Measurements from ENCODE around the gene PTPN7. TPM values are rescaled to one million over a fixed set of nuclear protein-coding genes. Genes with fewer than 3 reads are reported as not detected.
"Not testable (repeated sequence)": the region's sequence is repeated elsewhere in the genome, so short reads cannot be mapped to it uniquely, and the experiment has no call there.

PTPN7 gene
- total RNA-seq, 4 donors from 2014 or later: 0.79 to 8.5 (median 1.8) TPM; not detected in 1

DNA sequence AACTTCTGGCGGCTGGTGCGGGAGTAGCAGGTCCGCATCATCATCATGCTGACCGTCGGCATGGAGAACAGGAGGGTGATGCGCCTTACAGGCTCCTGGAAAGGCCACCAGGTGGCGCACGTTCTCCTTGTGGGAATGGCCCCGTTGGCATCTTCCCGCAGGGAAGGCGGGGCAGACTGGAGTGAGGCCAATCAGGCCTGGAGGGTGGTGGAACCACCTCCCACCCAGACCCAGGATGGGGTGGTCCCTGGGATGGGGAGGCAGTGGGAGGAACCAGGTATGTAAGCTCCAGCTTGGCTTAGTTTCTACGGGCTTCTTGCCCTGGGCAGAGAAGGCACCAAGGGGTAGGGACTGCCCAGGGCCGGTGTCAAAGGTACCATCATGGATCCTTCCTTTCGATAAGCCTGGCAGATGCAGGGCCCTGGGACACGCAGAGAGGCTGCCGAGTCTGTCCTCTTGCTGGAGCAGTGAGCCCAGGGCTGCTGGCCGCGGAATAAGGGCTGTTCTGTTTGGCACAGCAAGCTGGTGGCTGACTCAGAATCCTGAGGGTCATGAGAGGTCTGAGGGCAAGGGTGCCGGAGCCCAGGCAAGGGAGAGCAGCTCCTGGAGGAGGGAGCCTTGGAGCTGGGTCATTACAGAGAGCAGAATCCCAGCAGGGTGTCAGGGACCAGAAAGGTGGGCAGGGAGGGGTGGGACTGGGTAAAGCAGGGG is 24.5 kb upstream of the PTPN7 start:
- DNase-seq: peak; percentile 57 to 62
- H3K27me3 ChIP-seq: no peaks in the 10 kb centered on the region
- H3K36me3 ChIP-seq: no peaks in the 10 kb centered on the region
- H3K27ac ChIP-seq: no peak overlapping the region
- no peak overlapping the region for H3K4me3 ChIP-seq
- H3K4me1 ChIP-seq: no peaks in the 10 kb centered on the region
- intact Hi-C loops (cut with DNase I; ENCODE audit: low total_unique reads): loop anchor here (5.0 kb wide), 1 partner anchor 532 kb away; no protein-coding TSS in a partner anchor
- TF ChIP-seq POLR2A (IDR thresholded peaks at IDR 0.05): no peak
- TF ChIP-seq, protein P1, sequence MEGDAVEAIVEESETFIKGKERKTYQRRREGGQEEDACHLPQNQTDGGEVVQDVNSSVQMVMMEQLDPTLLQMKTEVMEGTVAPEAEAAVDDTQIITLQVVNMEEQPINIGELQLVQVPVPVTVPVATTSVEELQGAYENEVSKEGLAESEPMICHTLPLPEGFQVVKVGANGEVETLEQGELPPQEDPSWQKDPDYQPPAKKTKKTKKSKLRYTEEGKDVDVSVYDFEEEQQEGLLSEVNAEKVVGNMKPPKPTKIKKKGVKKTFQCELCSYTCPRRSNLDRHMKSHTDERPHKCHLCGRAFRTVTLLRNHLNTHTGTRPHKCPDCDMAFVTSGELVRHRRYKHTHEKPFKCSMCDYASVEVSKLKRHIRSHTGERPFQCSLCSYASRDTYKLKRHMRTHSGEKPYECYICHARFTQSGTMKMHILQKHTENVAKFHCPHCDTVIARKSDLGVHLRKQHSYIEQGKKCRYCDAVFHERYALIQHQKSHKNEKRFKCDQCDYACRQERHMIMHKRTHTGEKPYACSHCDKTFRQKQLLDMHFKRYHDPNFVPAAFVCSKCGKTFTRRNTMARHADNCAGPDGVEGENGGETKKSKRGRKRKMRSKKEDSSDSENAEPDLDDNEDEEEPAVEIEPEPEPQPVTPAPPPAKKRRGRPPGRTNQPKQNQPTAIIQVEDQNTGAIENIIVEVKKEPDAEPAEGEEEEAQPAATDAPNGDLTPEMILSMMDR (IDR thresholded peaks at IDR 0.05): peak; percentile 51 to 64 (median 56)
- no peaks in the 10 kb centered on the region for H3K9me3 ChIP-seq

DNA sequence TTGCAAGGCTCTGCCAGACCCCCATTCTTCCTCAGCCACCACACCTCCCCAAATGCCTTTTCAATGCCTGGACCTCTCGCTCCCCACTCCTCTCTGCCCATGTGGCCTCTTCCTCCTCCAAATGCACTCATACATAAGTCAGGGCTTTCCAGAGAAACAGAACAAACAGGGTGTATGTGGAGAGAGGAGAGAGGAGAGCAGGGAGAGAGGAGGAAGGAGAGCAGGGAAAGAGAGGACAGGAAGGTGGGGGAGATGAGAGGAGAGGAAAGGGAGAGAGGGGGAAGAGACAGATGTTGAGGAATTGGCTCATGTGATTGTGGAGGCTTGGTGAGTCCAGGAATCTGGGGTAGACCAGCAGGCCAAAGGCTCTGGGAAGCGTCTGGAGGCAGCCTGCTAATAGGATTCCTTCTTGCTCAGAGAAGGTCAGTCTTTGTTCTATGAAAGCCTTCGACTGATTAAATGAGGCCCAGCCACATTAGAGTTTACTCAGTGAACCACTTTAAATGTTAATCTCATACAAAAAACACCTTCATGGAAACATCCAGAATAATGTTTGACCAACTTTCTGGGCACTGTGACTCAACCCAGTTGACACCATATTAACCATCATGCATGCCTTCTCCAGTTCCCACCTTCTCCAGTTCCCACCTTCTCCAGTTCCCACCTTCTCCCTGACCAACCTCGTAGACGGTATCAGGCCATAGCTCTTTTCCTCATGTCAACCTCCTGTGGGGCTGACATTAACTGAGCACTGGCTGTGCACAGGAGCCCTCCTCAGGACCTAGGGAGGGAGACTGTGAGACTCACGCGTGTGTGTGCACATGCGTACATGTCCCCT is 21.9 kb upstream of the PTPN7 start:
- intact Hi-C loops (cut with DNase I; ENCODE audit: low total_unique reads): no loop called here
- Histone ChIP-seq H3K27me3 (no peaks in the 10 kb centered on the region), H3K27ac (no peak overlapping the region), H3K9me3 (no peaks in the 10 kb centered on the region), H3K4me3 (no peak overlapping the region), H3K4me1 (no peaks in the 10 kb centered on the region), H3K36me3 (no peaks in the 10 kb centered on the region)
- no peak for DNase-seq
- TF ChIP-seq, protein P1 (IDR thresholded peaks at IDR 0.05): no peak
- TF ChIP-seq POLR2A (IDR thresholded peaks at IDR 0.05): no peak

DNA sequence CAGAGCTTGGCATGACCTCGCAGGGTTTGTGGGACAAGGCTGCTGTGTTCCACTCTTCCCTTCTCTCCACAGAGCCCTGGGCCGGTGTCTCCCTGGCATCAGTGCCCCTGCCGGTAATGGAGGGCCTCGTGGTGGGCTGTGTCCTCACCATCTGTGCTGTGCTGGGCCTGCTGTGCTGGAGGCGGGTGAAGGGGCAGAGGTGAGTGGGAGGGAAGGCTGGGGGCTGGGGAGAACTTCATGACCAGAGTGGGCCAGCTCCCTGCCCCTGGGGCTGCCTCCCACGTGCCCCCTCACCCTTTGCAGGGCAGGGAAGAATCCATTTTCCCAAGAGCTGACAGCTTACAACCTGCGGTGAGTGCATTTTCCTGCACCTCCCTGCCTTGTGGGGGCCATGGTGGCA is 21.2 kb upstream of the PTPN7 start:
- no peak for TF ChIP-seq POLR2A (IDR thresholded peaks at IDR 0.05)
- TF ChIP-seq, protein P1 (IDR thresholded peaks at IDR 0.05): no peak
- Histone ChIP-seq H3K4me3 (no peak overlapping the region), H3K4me1 (no peaks in the 10 kb centered on the region), H3K9me3 (no peaks in the 10 kb centered on the region), H3K27me3 (no peaks in the 10 kb centered on the region), H3K27ac (no peak overlapping the region), H3K36me3 (no peaks in the 10 kb centered on the region)
- DNase-seq: no peak
- intact Hi-C loops (cut with DNase I; ENCODE audit: low total_unique reads): no loop called here

DNA sequence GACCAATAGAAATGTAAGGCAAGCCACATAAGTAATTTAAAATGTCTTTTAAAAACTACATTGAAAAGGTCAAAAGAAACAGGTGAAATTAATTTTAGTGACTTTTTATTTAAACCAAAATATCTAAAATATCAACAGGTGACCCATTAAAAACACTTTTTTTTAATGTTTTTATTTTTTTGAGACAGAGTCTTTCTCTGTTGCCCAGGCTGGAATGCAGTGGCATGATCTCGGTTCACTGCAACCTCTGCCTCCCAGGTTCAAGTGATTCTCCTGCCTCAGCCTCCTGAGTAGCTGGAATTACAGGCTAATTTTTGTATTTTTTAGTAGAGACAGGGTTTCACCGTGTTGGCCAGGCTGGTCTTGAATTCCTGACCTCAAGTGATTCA is 20.3 kb upstream of the PTPN7 start:
- DNase-seq; H3K36me3 ChIP-seq; H3K4me1 ChIP-seq; H3K9me3 ChIP-seq; H3K4me3 ChIP-seq; H3K27ac ChIP-seq; intact Hi-C loops (cut with DNase I; ENCODE audit: low total_unique reads); H3K27me3 ChIP-seq: not testable (repeated sequence)

DNA sequence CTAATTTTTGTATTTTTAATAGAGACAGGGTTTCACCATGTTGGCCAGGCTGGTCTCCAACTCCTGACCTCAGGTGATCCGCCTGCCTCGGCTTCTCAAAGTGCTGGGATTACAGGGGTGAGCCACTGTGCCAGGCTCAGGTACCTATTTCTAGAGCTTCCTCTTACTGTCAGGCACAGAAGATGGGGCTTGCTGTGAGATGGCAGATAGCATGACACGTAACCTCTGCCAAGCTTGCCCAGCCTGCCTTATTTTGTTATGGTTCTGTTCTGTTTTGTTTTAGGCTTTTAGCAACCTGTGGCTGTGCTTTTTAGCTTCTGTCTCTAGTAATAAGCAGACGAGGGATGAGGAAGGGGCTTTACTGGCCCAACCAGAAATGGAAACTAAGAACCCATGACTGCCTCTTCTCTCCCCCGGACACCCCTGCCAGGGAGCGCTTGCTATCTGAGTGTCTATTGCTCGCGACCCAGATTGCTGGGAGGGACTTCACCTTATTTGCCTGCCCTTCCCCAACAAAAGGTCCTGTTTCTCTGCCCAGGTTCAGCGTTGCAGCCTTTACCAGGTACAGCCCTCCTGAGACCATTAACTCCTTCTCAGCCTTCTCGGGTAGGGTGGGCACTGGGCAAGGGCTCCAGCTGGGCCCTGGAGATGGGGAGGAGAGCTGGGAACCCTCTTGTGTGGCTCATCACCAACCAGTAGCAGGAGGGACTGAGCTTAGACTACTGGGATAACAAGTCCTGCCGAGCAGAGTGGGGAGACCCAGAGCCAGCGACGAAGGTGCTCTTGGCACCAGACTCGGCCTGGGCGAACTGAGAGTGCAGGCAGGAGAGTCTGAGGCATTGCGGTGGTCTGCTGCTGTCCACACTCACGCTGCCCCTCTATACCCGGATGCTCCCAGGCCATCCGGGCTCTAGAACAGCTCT is 19.7 kb upstream of the PTPN7 start:
- H3K4me3 ChIP-seq: no peak overlapping the region
- intact Hi-C loops (cut with DNase I; ENCODE audit: low total_unique reads): no loop called here
- no peak for DNase-seq
- H3K27me3 ChIP-seq: no peaks in the 10 kb centered on the region
- no peak overlapping the region for H3K27ac ChIP-seq
- no peaks in the 10 kb centered on the region for H3K4me1 ChIP-seq
- H3K36me3 ChIP-seq: no peaks in the 10 kb centered on the region
- no peak for TF ChIP-seq POLR2A (IDR thresholded peaks at IDR 0.05)
- TF ChIP-seq, protein P1 (IDR thresholded peaks at IDR 0.05): no peak
- H3K9me3 ChIP-seq: no peaks in the 10 kb centered on the region

All from uterus (tissue), 4 donors.